Nephron (organoid): ENCODE data around the gene CFAP61.

Experiments
- H3K27ac Mint-ChIP-seq, 3 experiments: 2 replicates each; pipeline ENCODE4 v1.8.0; 2020; ENCODE audit warnings: mixed read lengths in 3 of 3, mild to moderate bottlenecking in 2 of 3, moderate library complexity in 1 of 3
- H3K27me3 Mint-ChIP-seq: 2 replicates; pipeline ENCODE4 v1.8.0; 2021; ENCODE audit warnings: low read depth, mild to moderate bottlenecking, moderate library complexity, mixed read lengths
- H3K36me3 Mint-ChIP-seq: 2 replicates; pipeline ENCODE4 v1.8.0; 2020; ENCODE audit warnings: low read depth, mixed read lengths
- H3K4me1 Mint-ChIP-seq: 2 replicates; pipeline ENCODE4 v1.8.0; 2020; ENCODE audit warnings: mixed read lengths
- H3K4me3 Mint-ChIP-seq, 3 experiments: 2 replicates each; pipeline ENCODE4 v1.8.0; 2020; ENCODE audit warnings: mild to moderate bottlenecking in 3 of 3, mixed read lengths in 3 of 3, moderate library complexity in 2 of 3
- H3K9me3 Mint-ChIP-seq: 2 replicates; pipeline ENCODE4 v1.8.0; 2020; ENCODE audit warnings: mixed read lengths
- TF ChIP-seq, protein P1 (sequence below), 3 experiments: fragments of 200-600 bp; sonication (generic); IDR thresholded peaks; one replicate each; pipeline ENCODE4 v1.5.0; 2021; ENCODE audit warnings: antibody characterized with exemption in 3 of 3; ENCODE audit not compliant: unreplicated experiment in 3 of 3

CFAP61 gene

DNA sequence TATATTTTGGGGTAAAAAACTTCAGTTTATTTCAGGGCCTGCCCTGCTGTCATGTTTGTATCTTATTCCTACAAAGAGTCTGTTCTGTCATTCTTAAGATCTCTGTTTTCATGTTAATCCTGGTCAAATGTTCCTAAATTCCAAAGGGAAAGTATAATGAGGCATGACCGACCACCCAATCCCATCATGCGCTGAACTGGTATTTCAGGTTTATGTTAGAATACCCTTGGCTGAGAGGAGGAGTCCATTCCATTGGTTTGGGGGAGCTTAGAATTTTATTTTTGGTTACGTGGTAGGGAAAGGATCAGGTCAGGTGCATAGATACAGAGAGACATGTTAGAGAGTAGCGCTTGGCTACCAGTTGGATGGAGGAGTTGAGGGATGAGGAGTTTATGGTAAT lies 25.7 kb downstream of the CFAP61 start:
- H3K4me3 Mint-ChIP-seq, result no peak overlapping the region
- H3K36me3 Mint-ChIP-seq, result no peaks in the 10 kb centered on the region
- H3K4me1 Mint-ChIP-seq, result peaks cover 39% of the 10 kb centered on the region
- H3K27ac Mint-ChIP-seq, result peak overlapping the region; percentile 60 to 75 (median 70)
- H3K27me3 Mint-ChIP-seq, result peaks cover 26% of the 10 kb centered on the region
- TF ChIP-seq, protein P1, sequence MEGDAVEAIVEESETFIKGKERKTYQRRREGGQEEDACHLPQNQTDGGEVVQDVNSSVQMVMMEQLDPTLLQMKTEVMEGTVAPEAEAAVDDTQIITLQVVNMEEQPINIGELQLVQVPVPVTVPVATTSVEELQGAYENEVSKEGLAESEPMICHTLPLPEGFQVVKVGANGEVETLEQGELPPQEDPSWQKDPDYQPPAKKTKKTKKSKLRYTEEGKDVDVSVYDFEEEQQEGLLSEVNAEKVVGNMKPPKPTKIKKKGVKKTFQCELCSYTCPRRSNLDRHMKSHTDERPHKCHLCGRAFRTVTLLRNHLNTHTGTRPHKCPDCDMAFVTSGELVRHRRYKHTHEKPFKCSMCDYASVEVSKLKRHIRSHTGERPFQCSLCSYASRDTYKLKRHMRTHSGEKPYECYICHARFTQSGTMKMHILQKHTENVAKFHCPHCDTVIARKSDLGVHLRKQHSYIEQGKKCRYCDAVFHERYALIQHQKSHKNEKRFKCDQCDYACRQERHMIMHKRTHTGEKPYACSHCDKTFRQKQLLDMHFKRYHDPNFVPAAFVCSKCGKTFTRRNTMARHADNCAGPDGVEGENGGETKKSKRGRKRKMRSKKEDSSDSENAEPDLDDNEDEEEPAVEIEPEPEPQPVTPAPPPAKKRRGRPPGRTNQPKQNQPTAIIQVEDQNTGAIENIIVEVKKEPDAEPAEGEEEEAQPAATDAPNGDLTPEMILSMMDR (IDR thresholded peaks at IDR 0.05; ENCODE audit: unreplicated experiment in 3 of 3), result no peak
- H3K9me3 Mint-ChIP-seq, result no peaks in the 10 kb centered on the region

DNA sequence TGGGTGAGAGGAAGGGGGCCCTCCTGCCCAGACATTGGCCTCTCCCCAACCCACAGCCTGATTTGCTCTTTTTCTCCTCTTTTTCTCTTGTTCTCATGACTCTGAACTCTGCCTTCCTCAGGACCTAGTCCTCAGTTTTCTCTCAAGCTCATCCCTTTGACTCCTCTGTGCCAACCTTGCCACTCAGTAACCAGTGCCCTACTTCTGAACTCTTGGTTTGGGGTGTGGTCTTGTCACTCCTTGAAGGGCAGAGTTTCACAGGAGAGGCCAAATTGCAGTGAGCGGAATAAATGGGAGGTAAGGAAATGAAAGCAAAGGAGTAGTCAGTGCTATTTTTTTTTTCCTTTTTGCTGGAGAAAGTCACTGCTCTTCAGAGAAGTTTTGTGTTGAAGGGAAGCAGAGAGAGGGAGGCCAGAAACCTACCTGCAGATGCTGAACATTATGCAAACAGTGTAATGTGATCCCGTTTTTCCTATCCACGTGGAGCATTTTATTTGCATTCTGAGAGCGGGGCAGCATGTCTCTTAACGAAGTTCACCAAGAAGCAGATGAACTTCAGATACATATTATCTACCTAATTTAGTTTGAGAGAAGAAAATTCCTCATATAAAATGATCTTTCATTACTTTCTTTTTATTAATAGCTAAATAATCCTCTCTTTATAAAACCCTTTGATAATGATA lies 26.9 kb downstream of the CFAP61 start:
- Mint-ChIP-seq H3K9me3 (no peaks in the 10 kb centered on the region), H3K4me1 (peaks cover 35% of the 10 kb centered on the region), H3K27ac (peak overlapping the region in 1 of 3 experiments; percentile 19), H3K4me3 (no peak overlapping the region), H3K27me3 (peaks cover 29% of the 10 kb centered on the region), H3K36me3 (no peaks in the 10 kb centered on the region)
- TF ChIP-seq, protein P1 (IDR thresholded peaks at IDR 0.05; ENCODE audit: unreplicated experiment in 3 of 3), result no peak

DNA sequence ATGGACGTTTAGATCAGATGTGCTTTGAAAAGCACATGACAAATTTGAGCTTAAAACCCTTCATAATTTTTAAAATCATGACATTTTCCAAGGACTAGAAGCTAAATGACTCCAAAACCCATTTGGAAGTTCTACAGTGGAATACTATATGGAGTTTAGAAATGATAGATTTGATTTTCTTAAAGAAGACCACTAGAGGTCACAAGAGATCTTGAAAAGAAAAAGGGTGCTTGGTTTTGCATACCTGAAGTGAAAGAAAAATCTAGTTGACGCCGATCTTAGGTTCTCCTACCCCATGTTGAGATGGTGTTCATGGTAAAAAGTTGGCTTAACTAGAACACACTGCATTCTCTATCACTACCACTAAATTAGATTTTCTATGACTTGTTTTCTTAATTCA lies 31.5 kb downstream of the CFAP61 start:
- Mint-ChIP-seq H3K4me3 (no peak overlapping the region), H3K27me3 (peaks cover 26% of the 10 kb centered on the region), H3K4me1 (peaks cover 22% of the 10 kb centered on the region), H3K9me3 (no peaks in the 10 kb centered on the region), H3K27ac (peak overlapping the region in 1 of 3 experiments; percentile 15), H3K36me3 (no peaks in the 10 kb centered on the region)
- TF ChIP-seq, protein P1 (IDR thresholded peaks at IDR 0.05; ENCODE audit: unreplicated experiment in 3 of 3), result peak; percentile 58 to 73 (median 59)

DNA sequence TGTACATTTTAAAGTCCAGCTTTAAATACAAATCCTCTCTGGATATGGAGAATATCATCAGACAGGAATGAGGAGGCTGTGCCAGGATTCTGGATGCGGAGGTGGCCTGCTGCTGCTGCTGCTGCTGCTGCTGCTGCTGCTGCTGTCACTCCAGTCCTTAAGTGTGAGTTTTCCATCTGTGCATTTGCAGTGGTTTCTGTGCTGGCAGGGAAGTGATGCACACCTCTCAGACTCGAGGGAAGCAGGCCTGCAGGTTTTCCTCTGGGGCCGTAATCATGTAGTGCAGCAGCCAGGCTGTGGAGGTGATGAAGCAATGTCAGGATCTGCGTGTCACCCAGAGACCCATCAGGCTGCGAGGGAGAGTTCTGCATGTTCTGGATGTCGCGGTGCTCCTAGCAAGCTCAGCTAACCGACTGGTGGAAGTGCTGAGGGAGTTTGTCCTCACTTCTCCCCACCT lies 32.0 kb downstream of the CFAP61 start:
- Mint-ChIP-seq H3K4me1 (peaks cover 18% of the 10 kb centered on the region), H3K27me3 (peaks cover 21% of the 10 kb centered on the region), H3K27ac (peak overlapping the region in 1 of 3 experiments; percentile 15), H3K9me3 (no peaks in the 10 kb centered on the region), H3K36me3 (no peaks in the 10 kb centered on the region), H3K4me3 (no peak overlapping the region)
- TF ChIP-seq, protein P1 (IDR thresholded peaks at IDR 0.05; ENCODE audit: unreplicated experiment in 3 of 3), result no peak

DNA sequence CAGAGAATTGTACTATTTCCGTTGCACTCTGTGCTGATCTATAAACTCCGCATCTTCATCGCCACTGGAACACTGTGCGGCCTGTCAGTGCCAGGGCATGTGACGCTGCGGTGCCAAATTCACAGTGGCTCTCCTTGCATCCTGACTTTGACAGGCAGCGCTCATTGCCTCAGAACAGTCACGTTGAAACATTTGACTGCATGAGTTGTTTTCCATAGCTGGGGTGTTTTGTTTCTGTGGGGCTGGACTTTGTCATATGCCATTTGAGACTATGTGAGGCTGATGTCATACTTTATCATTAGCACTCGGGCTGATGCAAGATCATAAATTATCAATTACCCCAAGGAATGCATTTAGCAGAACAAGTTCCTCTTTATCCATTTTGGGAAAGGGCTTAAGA lies 32.7 kb downstream of the CFAP61 start:
- H3K36me3 Mint-ChIP-seq, result no peaks in the 10 kb centered on the region
- H3K4me3 Mint-ChIP-seq, result no peak overlapping the region

More for the DNA sequence above, 32.7 kb downstream of the CFAP61 start:
- TF ChIP-seq, protein P1 (IDR thresholded peaks at IDR 0.05; ENCODE audit: unreplicated experiment in 3 of 3), result no peak
- Mint-ChIP-seq H3K27ac (no peak overlapping the region), H3K27me3 (peaks cover 23% of the 10 kb centered on the region), H3K9me3 (no peaks in the 10 kb centered on the region), H3K4me1 (peaks cover 18% of the 10 kb centered on the region)
